Right lung (tissue), 5 donors: ENCODE data around the gene AIRE. TPM values are rescaled to one million over a fixed set of nuclear protein-coding genes. Genes with fewer than 3 reads are reported as not detected.
"Not testable (repeated sequence)": the region's sequence is repeated elsewhere in the genome, so short reads cannot be mapped to it uniquely, and the experiment has no call there.

Experiments
- DNase-seq, 2 donors: peaks; one replicate each; pipeline ENCODE4 v3.0.0-alpha.2; 2013
- polyA plus RNA-seq, 5 donors: library from polyadenylated mRNA; unstranded; fragments of 120-200 nt; gene quantifications; one replicate each; pipeline versions ENCODE4 v1.2.1 to v1.2.3, GENCODE V29; 2013; ENCODE audit warnings: inconsistent platforms in 1 of 5, low replicate concordance in 1 of 5; ENCODE audit not compliant: insufficient read length in 5 of 5, insufficient read depth in 1 of 5

Gene AIRE
- polyA plus RNA-seq, 5 donors: 0.06 to 0.18 (median 0.12) TPM

DNA sequence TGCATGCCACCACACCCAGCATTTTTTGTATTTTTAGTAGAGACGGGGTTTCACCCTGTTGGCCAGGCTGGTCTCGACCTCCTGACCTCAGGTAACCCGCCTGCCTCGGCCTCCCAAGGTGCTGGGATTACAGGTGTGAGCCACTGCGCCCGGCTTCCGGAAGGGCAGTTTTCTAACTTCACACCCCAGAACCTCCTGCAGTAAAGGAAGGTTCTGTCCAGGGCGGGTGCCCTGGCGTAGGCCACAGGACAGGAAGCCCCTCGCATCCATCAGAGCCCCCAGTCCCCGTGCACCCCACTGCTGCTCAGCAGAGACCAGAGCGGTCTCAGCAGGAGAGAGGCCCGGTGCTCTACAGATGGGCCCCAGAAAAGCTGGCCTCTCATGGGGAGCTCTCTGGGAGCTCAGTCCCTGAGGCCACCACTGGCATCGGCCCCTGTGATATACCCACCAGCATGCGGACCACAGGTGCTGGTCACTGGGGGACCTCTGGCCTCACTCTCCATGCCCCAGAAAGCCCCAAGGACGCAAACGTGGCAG lies 19.9 kb upstream of the AIRE start:
- no peak for DNase-seq

- DNase-seq: no peak
Observed at GRCh38 chr21:44267655-44268142, 18.0 kb upstream of the AIRE start.

- DNase-seq: no peak
Observed at GRCh38 chr21:44269090-44269489, 16.6 kb upstream of the AIRE start.

DNA sequence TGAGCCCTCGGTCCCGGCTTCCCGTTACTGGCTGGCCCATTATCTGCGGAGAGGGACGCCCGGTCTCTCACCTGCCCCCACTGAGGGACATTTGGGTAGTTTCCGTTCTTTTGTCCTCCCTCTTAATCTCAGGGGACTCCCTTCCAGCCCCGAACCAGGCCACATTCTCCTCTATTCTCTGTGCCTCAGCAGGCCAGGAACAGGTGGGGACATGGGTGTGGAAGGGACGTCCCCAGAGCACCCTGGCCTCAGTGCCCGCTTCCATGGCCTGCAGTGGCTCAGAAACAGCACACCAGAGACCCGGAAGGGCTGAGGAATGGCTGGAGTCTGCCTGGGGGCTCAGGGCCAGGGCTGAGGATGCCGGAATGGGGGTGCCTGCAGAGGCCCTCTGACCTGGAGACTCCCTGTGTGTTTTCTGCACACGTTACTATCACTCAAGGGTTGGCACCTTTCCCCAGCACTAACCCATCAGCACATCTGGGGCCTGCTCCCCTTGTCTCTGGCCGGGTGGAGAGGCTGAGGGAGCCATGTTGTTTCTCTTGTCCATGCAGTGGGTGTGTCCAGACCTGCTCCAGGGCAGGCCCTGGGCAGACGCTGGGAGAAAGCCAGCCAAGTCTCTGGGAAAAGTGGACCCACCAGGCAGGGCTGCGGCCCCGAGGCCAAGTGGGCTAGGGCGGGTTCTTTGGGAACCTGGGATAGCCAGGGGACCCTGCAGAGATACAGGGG lies 14.0 kb upstream of the AIRE start:
- DNase-seq: no peak

- no peak for DNase-seq
Observed at GRCh38 chr21:44272284-44272858, 13.3 kb upstream of the AIRE start.

- DNase-seq: no peak
Observed at GRCh38 chr21:44273046-44273445, 12.6 kb upstream of the AIRE start.

GRCh38 chr21:44275041-44275440 lies 10.6 kb upstream of the AIRE start:
- no peak for DNase-seq

GRCh38 chr21:44279354-44280260 lies 6.1 kb upstream of the AIRE start:
- DNase-seq: no peak

DNA sequence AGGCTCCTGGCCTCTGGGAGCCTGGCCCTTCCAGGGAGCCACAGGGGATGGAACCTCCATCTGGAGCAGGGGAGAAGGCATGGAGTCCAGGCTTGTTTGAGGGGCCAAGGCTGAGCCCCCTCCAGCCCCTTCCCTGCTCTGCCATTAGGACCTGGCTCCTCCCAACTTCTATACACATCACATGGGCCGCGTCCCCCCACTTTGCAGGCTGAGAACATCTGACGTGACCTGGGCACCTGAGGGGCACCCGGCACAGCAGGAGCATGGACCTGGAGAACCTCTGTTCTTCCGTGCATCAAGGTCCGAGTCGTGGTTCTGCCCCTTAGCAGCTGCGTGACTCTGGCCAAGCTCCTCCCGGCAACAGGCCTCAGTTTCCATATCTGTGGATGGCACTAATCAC lies 3.9 kb upstream of the AIRE start:
- DNase-seq: no peak

- DNase-seq: no peak
Observed at GRCh38 chr21:44282370-44282769, 3.3 kb upstream of the AIRE start.

- DNase-seq: not testable (repeated sequence)
Observed at GRCh38 chr21:44283211-44283785, 2.4 kb upstream of the AIRE start.

GRCh38 chr21:44283948-44284347 lies 1.7 kb upstream of the AIRE start:
- DNase-seq: no peak

- DNase-seq: no peak
Observed at GRCh38 chr21:44286086-44286715, 525 bp downstream of the AIRE start.

DNA sequence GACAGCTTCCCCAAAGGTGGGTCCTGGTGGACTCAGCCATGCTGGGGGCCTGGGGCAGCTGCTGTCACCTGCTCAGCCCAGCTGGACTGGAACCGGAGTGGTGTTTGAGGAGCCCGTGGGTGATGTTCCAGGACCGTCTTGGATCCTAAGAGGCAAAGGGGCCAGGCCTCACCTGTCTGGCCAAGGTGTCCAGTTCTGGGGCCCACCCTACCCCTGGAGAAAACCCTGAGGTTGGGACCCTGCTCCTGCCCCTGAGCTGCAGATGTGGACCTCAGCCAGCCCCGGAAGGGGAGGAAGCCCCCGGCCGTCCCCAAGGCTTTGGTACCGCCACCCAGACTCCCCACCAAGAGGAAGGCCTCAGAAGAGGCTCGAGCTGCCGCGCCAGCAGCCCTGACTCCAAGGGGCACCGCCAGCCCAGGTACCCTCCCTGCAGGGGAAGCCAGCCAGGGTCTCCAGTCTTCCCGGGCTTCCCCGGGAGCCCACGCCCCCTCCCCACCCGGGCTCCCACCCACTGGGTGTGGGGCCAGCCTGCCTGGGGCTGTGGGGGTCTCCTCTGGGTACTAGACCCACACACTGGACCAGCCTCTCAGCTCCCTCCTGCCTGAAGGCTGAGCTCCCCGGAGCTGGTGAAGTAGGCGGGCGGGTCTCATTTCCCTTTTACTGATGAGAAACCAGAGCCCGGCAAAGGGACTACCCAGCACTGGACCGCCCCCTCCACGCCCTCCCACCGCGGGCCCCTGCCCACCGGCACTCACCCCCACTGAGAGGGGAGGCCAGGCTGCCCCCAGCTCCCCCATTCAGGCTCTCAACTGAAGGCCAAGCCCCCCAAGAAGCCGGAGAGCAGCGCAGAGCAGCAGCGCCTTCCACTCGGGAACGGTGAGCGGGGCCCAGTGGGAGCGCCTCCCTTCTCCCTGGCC lies 1.3 kb downstream of the AIRE start:
- no peak for DNase-seq

DNA sequence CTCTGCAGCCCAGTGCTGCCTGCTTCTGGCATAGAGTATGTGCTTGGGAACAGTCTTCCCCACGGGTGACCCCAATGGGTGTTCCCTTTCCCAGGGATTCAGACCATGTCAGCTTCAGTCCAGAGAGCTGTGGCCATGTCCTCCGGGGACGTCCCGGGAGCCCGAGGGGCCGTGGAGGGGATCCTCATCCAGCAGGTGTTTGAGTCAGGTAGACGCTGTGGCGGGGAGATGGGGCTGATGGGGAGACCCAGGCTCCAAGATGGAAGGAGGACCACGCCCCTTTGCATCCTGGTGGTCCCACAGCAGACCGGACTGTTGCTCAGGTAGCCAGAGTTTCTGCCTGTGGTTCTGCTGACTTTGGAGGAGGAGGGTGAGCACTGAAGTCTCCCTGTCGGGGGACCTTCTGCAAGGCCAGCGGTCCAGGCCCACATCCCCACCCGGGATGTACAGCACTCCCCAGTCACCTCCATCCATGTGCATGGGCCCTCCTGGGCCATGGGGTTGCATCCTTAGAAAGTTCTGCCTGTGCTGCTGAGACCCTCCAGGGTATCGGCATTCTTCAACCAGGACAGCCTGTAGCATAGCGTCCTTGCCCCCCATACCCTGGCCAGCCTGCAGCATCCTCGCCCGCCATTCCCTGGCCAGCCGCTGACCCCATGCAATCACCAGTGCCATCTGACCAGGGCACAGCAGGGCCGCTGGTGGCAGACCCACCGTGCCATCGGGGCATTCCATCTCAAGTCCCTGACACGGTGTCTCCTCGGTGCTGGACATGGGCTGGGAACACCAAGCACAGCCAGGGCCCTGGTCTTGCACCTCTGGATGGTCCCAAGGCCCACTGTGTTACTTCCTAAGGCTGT lies 2.8 kb downstream of the AIRE start:
- DNase-seq: no peak

DNA sequence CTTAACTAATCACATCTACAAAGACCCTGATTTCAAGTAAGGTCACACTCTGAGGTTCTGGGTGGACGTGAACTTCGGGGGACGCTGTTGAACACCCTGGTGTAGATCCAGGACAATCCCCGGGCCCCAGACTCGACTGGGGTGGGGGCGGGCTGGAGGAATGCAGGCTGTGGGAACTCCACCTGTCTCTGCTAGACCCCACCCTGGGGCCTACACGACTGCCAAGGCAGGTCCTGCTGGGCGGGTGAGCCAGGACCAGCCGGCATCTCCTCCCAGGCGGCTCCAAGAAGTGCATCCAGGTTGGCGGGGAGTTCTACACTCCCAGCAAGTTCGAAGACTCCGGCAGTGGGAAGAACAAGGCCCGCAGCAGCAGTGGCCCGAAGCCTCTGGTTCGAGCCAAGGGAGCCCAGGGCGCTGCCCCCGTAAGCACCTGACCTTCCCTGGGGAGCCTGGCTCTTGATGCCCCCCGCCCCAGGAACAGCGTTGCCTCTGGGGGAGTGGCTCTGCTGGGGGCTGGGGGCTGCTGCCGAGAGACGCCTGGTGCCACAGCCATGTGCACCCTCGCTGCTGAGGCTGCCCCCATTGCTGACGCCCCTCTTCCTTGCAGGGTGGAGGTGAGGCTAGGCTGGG lies 3.8 kb downstream of the AIRE start:
- no peak for DNase-seq

GRCh38 chr21:44290327-44291077 lies 4.8 kb downstream of the AIRE start:
- no peak for DNase-seq
